Measurements from ENCODE around the gene GIMD1. TPM values are rescaled to one million over a fixed set of nuclear protein-coding genes. Genes with fewer than 3 reads are reported as not detected.
"Not testable (repeated sequence)": the region's sequence is repeated elsewhere in the genome, so short reads cannot be mapped to it uniquely, and the experiment has no call there.

Gene GIMD1
- not detected for total RNA-seq

GRCh38 chr4:106368678-106369077 lies at the start of gene GIMD1:
TSS of gene GIMD1 (minus strand) at chr4:106368778. CDS start at chr4:106367435, 1,343 bp downstream.
- POLR2A ChIA-PET: no interaction called here
- no peak within 1 kb of the TSS for H3K4me3 Mint-ChIP-seq
- CTCF ChIA-PET: no interaction called here
- H3K9me3 Mint-ChIP-seq (ENCODE audit: low read depth): no peaks in the 10 kb centered on the region
- peaks cover 20% of the 10 kb centered on the region for H3K27me3 Mint-ChIP-seq
- DNase-seq (no peak), ATAC-seq (no peak)
- H3K27ac Mint-ChIP-seq: no peak within 1 kb of the TSS
- no peaks in the 10 kb centered on the region for H3K36me3 Mint-ChIP-seq (ENCODE audit: low read depth)
- peaks cover 1% of the 10 kb centered on the region for H3K4me1 Mint-ChIP-seq
- intact Hi-C loops (cut with DNase I, micrococcal nuclease): loop anchor here (1.0 to 10.0 kb wide), 4 partner anchors 134 to 814 kb away; no protein-coding TSS in a partner anchor

GRCh38 chr4:106414366-106414765 lies 45.8 kb upstream of the GIMD1 start:
- POLR2A ChIA-PET: no interaction called here
- no peak for DNase-seq
- no peak overlapping the region for H3K27ac Mint-ChIP-seq
- CTCF ChIA-PET: no interaction called here
- no peaks in the 10 kb centered on the region for H3K9me3 Mint-ChIP-seq (ENCODE audit: low read depth)
- no peaks in the 10 kb centered on the region for H3K4me1 Mint-ChIP-seq
- peaks cover 9% of the 10 kb centered on the region for H3K27me3 Mint-ChIP-seq
- no peaks in the 10 kb centered on the region for H3K36me3 Mint-ChIP-seq (ENCODE audit: low read depth)
- intact Hi-C loops (cut with DNase I, micrococcal nuclease): no loop called here
- H3K4me3 Mint-ChIP-seq: no peak overlapping the region
- ATAC-seq: no peak

- intact Hi-C loops (cut with DNase I, micrococcal nuclease): no loop called here
- Mint-ChIP-seq H3K27me3 (peaks cover 4% of the 10 kb centered on the region), H3K4me1 (no peaks in the 10 kb centered on the region), H3K27ac (no peak overlapping the region), H3K4me3 (no peak overlapping the region), H3K36me3 (ENCODE audit: low read depth) (no peaks in the 10 kb centered on the region), H3K9me3 (ENCODE audit: low read depth) (no peaks in the 10 kb centered on the region)
- POLR2A ChIA-PET: no interaction called here
- ATAC-seq (no peak), DNase-seq (no peak)
- CTCF ChIA-PET: interaction anchor here (0.7 kb wide), 1 partner anchor 209 kb away, joined by 3 read pairs; no protein-coding TSS in a partner anchor
Measured at GRCh38 chr4:106409901-106410889, 41.6 kb upstream of the GIMD1 start.

- H3K9me3 Mint-ChIP-seq (ENCODE audit: low read depth); H3K36me3 Mint-ChIP-seq (ENCODE audit: low read depth); CTCF ChIA-PET; H3K4me1 Mint-ChIP-seq; ATAC-seq; DNase-seq; H3K4me3 Mint-ChIP-seq; H3K27ac Mint-ChIP-seq; H3K27me3 Mint-ChIP-seq; POLR2A ChIA-PET; intact Hi-C loops (cut with DNase I, micrococcal nuclease): not testable (repeated sequence)
Measured at GRCh38 chr4:106408004-106408403, 39.4 kb upstream of the GIMD1 start.

GRCh38 chr4:106401157-106401556 lies 32.6 kb upstream of the GIMD1 start:
- no peak for ATAC-seq
- H3K4me3 Mint-ChIP-seq: no peak overlapping the region
- ChIA-PET POLR2A (no interaction called here), CTCF (interaction anchor here (0.8 kb wide), 1 partner anchor 16 kb away, joined by 4 read pairs; no protein-coding TSS in a partner anchor)
- intact Hi-C loops (cut with DNase I, micrococcal nuclease): no loop called here
- H3K4me1 Mint-ChIP-seq: no peaks in the 10 kb centered on the region
- H3K27me3 Mint-ChIP-seq: peaks cover 2% of the 10 kb centered on the region
- no peak for DNase-seq
- no peak overlapping the region for H3K27ac Mint-ChIP-seq
- peaks cover 13% of the 10 kb centered on the region for H3K9me3 Mint-ChIP-seq (ENCODE audit: low read depth)
- no peaks in the 10 kb centered on the region for H3K36me3 Mint-ChIP-seq (ENCODE audit: low read depth)

GRCh38 chr4:106398898-106399297 lies 30.3 kb upstream of the GIMD1 start:
- H3K4me3 Mint-ChIP-seq; H3K27me3 Mint-ChIP-seq; POLR2A ChIA-PET; CTCF ChIA-PET; intact Hi-C loops (cut with DNase I, micrococcal nuclease); H3K36me3 Mint-ChIP-seq (ENCODE audit: low read depth); DNase-seq; H3K27ac Mint-ChIP-seq; ATAC-seq; H3K4me1 Mint-ChIP-seq: not testable (repeated sequence)
- H3K9me3 Mint-ChIP-seq (ENCODE audit: low read depth): peaks cover 25% of the 10 kb centered on the region

- DNase-seq (no peak), ATAC-seq (no peak)
- no peaks in the 10 kb centered on the region for H3K4me1 Mint-ChIP-seq
- H3K4me3 Mint-ChIP-seq: no peak overlapping the region
- POLR2A ChIA-PET: no interaction called here
- H3K27ac Mint-ChIP-seq: no peak overlapping the region
- H3K9me3 Mint-ChIP-seq (ENCODE audit: low read depth): peaks cover 27% of the 10 kb centered on the region
- CTCF ChIA-PET: no interaction called here
- H3K27me3 Mint-ChIP-seq: peaks cover 13% of the 10 kb centered on the region
- intact Hi-C loops (cut with DNase I, micrococcal nuclease): no loop called here
- no peaks in the 10 kb centered on the region for H3K36me3 Mint-ChIP-seq (ENCODE audit: low read depth)
Measured at GRCh38 chr4:106395582-106395981, 27.0 kb upstream of the GIMD1 start.

GRCh38 chr4:106385853-106386393 lies 17.3 kb upstream of the GIMD1 start:
- ChIA-PET CTCF (interaction anchor here (0.6 to 1.1 kb wide), 2 partner anchors 11 to 15 kb away, joined by 4 read pairs; no protein-coding TSS in a partner anchor), POLR2A (no interaction called here)
- H3K36me3 Mint-ChIP-seq (ENCODE audit: low read depth): no peaks in the 10 kb centered on the region
- DNase-seq: no peak
- H3K4me1 Mint-ChIP-seq: no peaks in the 10 kb centered on the region
- intact Hi-C loops (cut with DNase I, micrococcal nuclease): no loop called here
- H3K9me3 Mint-ChIP-seq (ENCODE audit: low read depth): no peaks in the 10 kb centered on the region
- ATAC-seq: no peak
- no peak overlapping the region for H3K27ac Mint-ChIP-seq
- no peak overlapping the region for H3K4me3 Mint-ChIP-seq
- H3K27me3 Mint-ChIP-seq: peaks cover 4% of the 10 kb centered on the region

- ChIA-PET POLR2A (no interaction called here), CTCF (interaction anchor here (1.1 kb wide), 1 partner anchor 16 kb away, joined by 4 read pairs; no protein-coding TSS in a partner anchor)
- Mint-ChIP-seq H3K4me3 (no peak overlapping the region), H3K27ac (no peak overlapping the region), H3K9me3 (ENCODE audit: low read depth) (no peaks in the 10 kb centered on the region), H3K27me3 (peaks cover 4% of the 10 kb centered on the region), H3K36me3 (ENCODE audit: low read depth) (no peaks in the 10 kb centered on the region), H3K4me1 (no peaks in the 10 kb centered on the region)
- DNase-seq (no peak), ATAC-seq (no peak)
- intact Hi-C loops (cut with DNase I, micrococcal nuclease): no loop called here
Measured at GRCh38 chr4:106384878-106385277, 16.3 kb upstream of the GIMD1 start.

GRCh38 chr4:106380179-106380578 lies 11.6 kb upstream of the GIMD1 start:
- Mint-ChIP-seq H3K27me3 (peaks cover 12% of the 10 kb centered on the region), H3K36me3 (ENCODE audit: low read depth) (no peaks in the 10 kb centered on the region), H3K4me1 (no peaks in the 10 kb centered on the region), H3K9me3 (ENCODE audit: low read depth) (no peaks in the 10 kb centered on the region), H3K4me3 (no peak overlapping the region), H3K27ac (no peak overlapping the region)
- CTCF ChIA-PET: no interaction called here
- POLR2A ChIA-PET: no interaction called here
- intact Hi-C loops (cut with DNase I, micrococcal nuclease): no loop called here
- ATAC-seq: no peak
- DNase-seq: no peak

- ChIA-PET POLR2A (no interaction called here), CTCF (no interaction called here)
- no peak for DNase-seq
- H3K36me3 Mint-ChIP-seq (ENCODE audit: low read depth): no peaks in the 10 kb centered on the region
- H3K4me3 Mint-ChIP-seq: no peak overlapping the region
- H3K4me1 Mint-ChIP-seq: peaks cover 1% of the 10 kb centered on the region
- intact Hi-C loops (cut with DNase I, micrococcal nuclease): no loop called here
- ATAC-seq: no peak
- H3K27ac Mint-ChIP-seq: no peak overlapping the region
- H3K9me3 Mint-ChIP-seq (ENCODE audit: low read depth): no peaks in the 10 kb centered on the region
- H3K27me3 Mint-ChIP-seq: peaks cover 24% of the 10 kb centered on the region
Measured at GRCh38 chr4:106373026-106373425, 4.4 kb upstream of the GIMD1 start.

GRCh38 chr4:106371161-106371560 lies 2.6 kb upstream of the GIMD1 start:
- Mint-ChIP-seq H3K4me3 (no peak overlapping the region), H3K4me1 (peaks cover 1% of the 10 kb centered on the region), H3K9me3 (ENCODE audit: low read depth) (no peaks in the 10 kb centered on the region), H3K36me3 (ENCODE audit: low read depth) (no peaks in the 10 kb centered on the region), H3K27me3 (peaks cover 28% of the 10 kb centered on the region), H3K27ac (no peak overlapping the region)
- CTCF ChIA-PET: interaction anchor here (0.6 to 2.1 kb wide), 3 partner anchors 132 to 528 kb away, joined by 3 to 14 read pairs (median 8); no protein-coding TSS in a partner anchor
- DNase-seq: no peak
- POLR2A ChIA-PET: no interaction called here
- ATAC-seq: no peak
- intact Hi-C loops (cut with DNase I, micrococcal nuclease): no loop called here

Data from activated CD4-positive, alpha-beta T cell treated with anti-CD3 and anti-CD28 coated beads for 36 hours (primary cell).